ENCODE measurements around the gene CRNKL1.

The CRNKL1 gene

DNA sequence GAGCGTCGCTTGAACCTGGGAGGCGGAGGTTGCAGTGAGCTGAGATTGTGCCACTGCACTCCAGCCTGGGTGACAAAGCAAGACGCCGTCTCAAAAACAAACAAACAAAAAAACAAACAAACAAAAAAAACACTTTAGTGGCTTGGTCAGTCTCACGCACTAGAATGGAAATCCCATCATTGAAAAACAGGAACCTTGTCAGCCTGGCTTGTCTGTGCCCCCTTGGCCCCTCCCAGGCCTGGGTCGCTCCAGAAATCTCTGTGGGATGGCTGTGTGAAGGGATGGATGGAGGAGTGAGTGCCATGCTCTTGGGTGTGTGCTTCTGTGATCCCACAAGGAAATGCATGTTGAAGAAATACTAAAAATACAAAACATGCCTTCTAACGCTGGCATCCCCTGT, 56.0 kb downstream of the CRNKL1 start:
- ATAC-seq = no peak
- TF ChIP-seq ZNF8 (CRISPR knock-in tag; IDR thresholded peaks at IDR 0.05) = no peak
- TF ChIP-seq ZNF70 (CRISPR knock-in tag; IDR thresholded peaks at IDR 0.05) = no peak
- no peak for TF ChIP-seq ARNTL (CRISPR knock-in tag; IDR thresholded peaks at IDR 0.05; ENCODE audit: borderline replicate concordance, low read depth)
- no peak for TF ChIP-seq BACH2 (CRISPR knock-in tag; IDR thresholded peaks at IDR 0.05; ENCODE audit: borderline replicate concordance)
- no peak for TF ChIP-seq ZFP3 (CRISPR knock-in tag; IDR thresholded peaks at IDR 0.05)
- TF ChIP-seq TOX (CRISPR knock-in tag; IDR thresholded peaks at IDR 0.05; ENCODE audit: borderline replicate concordance) = no peak
- no peak for TF ChIP-seq CSDC2 (CRISPR knock-in tag; IDR thresholded peaks at IDR 0.05)
- TF ChIP-seq, protein P1, sequence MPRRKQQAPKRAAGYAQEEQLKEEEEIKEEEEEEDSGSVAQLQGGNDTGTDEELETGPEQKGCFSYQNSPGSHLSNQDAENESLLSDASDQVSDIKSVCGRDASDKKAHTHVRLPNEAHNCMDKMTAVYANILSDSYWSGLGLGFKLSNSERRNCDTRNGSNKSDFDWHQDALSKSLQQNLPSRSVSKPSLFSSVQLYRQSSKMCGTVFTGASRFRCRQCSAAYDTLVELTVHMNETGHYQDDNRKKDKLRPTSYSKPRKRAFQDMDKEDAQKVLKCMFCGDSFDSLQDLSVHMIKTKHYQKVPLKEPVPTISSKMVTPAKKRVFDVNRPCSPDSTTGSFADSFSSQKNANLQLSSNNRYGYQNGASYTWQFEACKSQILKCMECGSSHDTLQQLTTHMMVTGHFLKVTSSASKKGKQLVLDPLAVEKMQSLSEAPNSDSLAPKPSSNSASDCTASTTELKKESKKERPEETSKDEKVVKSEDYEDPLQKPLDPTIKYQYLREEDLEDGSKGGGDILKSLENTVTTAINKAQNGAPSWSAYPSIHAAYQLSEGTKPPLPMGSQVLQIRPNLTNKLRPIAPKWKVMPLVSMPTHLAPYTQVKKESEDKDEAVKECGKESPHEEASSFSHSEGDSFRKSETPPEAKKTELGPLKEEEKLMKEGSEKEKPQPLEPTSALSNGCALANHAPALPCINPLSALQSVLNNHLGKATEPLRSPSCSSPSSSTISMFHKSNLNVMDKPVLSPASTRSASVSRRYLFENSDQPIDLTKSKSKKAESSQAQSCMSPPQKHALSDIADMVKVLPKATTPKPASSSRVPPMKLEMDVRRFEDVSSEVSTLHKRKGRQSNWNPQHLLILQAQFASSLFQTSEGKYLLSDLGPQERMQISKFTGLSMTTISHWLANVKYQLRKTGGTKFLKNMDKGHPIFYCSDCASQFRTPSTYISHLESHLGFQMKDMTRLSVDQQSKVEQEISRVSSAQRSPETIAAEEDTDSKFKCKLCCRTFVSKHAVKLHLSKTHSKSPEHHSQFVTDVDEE (CRISPR knock-in tag; IDR thresholded peaks at IDR 0.05) = no peak
- TF ChIP-seq RARB (CRISPR knock-in tag; IDR thresholded peaks at IDR 0.05) = no peak
- TF ChIP-seq ZC3H10 (CRISPR knock-in tag; IDR thresholded peaks at IDR 0.05) = no peak
- TF ChIP-seq ESRRG (CRISPR knock-in tag; IDR thresholded peaks at IDR 0.05) = no peak

- ATAC-seq = peak; percentile 20
Measured at GRCh38 chr20:19995220-19995863, 56.9 kb downstream of the CRNKL1 start.

More at GRCh38 chr20:19995220-19995863, 56.9 kb downstream of the CRNKL1 start:
- TF ChIP-seq TOX (CRISPR knock-in tag; IDR thresholded peaks at IDR 0.05; ENCODE audit: borderline replicate concordance) (no peak), GLIS3 (CRISPR knock-in tag; IDR thresholded peaks at IDR 0.05) (no peak), TCF4 (CRISPR knock-in tag; IDR thresholded peaks at IDR 0.05; ENCODE audit: borderline replicate concordance) (no peak), BACH2 (CRISPR knock-in tag; IDR thresholded peaks at IDR 0.05; ENCODE audit: borderline replicate concordance) (no peak), ZC3H10 (CRISPR knock-in tag; IDR thresholded peaks at IDR 0.05) (no peak), CSRNP3 (CRISPR knock-in tag; IDR thresholded peaks at IDR 0.05) (no peak), ESRRG (CRISPR knock-in tag; IDR thresholded peaks at IDR 0.05) (no peak), CREB5 (CRISPR knock-in tag; IDR thresholded peaks at IDR 0.05; ENCODE audit: low read depth) (no peak), ZFP30 (CRISPR knock-in tag; IDR thresholded peaks at IDR 0.05) (no peak), OSR1 (CRISPR knock-in tag; IDR thresholded peaks at IDR 0.05) (no peak), PPARA (CRISPR knock-in tag; IDR thresholded peaks at IDR 0.05; ENCODE audit: borderline replicate concordance) (no peak), ZFP3 (CRISPR knock-in tag; IDR thresholded peaks at IDR 0.05) (no peak), ZNF565 (CRISPR knock-in tag; conservative IDR thresholded peaks at IDR 0.05; ENCODE audit: low read depth) (no peak), ISL1 (CRISPR knock-in tag; IDR thresholded peaks at IDR 0.05) (no peak), CSDC2 (CRISPR knock-in tag; IDR thresholded peaks at IDR 0.05) (no peak), ZNF70 (CRISPR knock-in tag; IDR thresholded peaks at IDR 0.05) (no peak), RARB (CRISPR knock-in tag; IDR thresholded peaks at IDR 0.05) (no peak), PATZ1 (CRISPR knock-in tag; IDR thresholded peaks at IDR 0.05; ENCODE audit: borderline replicate concordance) (no peak)
- TF ChIP-seq, protein P1 (CRISPR knock-in tag; IDR thresholded peaks at IDR 0.05) = no peak
- TF ChIP-seq, protein P2, sequence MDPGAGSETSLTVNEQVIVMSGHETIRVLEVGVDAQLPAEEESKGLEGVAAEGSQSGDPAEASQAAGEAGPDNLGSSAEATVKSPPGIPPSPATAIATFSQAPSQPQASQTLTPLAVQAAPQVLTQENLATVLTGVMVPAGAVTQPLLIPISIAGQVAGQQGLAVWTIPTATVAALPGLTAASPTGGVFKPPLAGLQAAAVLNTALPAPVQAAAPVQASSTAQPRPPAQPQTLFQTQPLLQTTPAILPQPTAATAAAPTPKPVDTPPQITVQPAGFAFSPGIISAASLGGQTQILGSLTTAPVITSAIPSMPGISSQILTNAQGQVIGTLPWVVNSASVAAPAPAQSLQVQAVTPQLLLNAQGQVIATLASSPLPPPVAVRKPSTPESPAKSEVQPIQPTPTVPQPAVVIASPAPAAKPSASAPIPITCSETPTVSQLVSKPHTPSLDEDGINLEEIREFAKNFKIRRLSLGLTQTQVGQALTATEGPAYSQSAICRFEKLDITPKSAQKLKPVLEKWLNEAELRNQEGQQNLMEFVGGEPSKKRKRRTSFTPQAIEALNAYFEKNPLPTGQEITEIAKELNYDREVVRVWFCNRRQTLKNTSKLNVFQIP (CRISPR knock-in tag; IDR thresholded peaks at IDR 0.05; ENCODE audit: borderline replicate concordance, low read depth) = no peak
